Ishikawa (cell line): ENCODE data around the gene DENND5B.

Source experiments
- FOXM1 ChIP-seq: IDR thresholded peaks from 2 replicates; pipeline ENCODE4 v1.6.1; 2012; ENCODE audit warnings: low read depth, borderline replicate concordance
- TAF1 ChIP-seq: IDR thresholded peaks from 2 replicates; pipeline ENCODE4 v1.6.1; 2012; ENCODE audit warnings: low read depth, mild to moderate bottlenecking
- TCF12 ChIP-seq: IDR thresholded peaks from 2 replicates; pipeline ENCODE4 v1.6.1; 2012; ENCODE audit warnings: low read depth
- YY1 ChIP-seq: IDR thresholded peaks from 2 replicates; pipeline ENCODE4 v1.6.1; 2012; ENCODE audit warnings: low read depth

GRCh38 chr12:31558521-31558920 lies 32.4 kb downstream of the DENND5B start:
- TF ChIP-seq TCF12 (no peak), FOXM1 (no peak), YY1 (no peak), TAF1 (no peak)
